Activated T-cell treated with anti-CD3 and anti-CD28 coated beads, Interleukin-2, amount 50 U/mL, for 4 hours (primary cell): ENCODE data around the gene PRRX2. TPM values are rescaled to one million over a fixed set of nuclear protein-coding genes. Genes with fewer than 3 reads are reported as not detected.

Experiments used
- ATAC-seq, 2 donors: fragments of 200-7000 bp; cut with Tn5 transposase; one replicate each; pipeline ENCODE4 v1.10.0; 2021
- DNase-seq: peaks from one replicate; pipeline ENCODE4 v3.0.0-alpha.2; 2020
- H3K27me3 Mint-ChIP-seq: one replicate; pipeline ENCODE4 v1.8.0; 2021; ENCODE audit warnings: low read depth, mixed read lengths
- H3K36me3 Mint-ChIP-seq: one replicate; pipeline ENCODE4 v1.8.0; 2022; ENCODE audit warnings: mixed read lengths; ENCODE audit not compliant: insufficient read depth
- H3K4me1 Mint-ChIP-seq: one replicate; pipeline ENCODE4 v1.8.0; 2021; ENCODE audit warnings: low read depth, mixed read lengths
- H3K4me3 Mint-ChIP-seq: one replicate; pipeline ENCODE4 v1.8.0; 2021; ENCODE audit warnings: mild to moderate bottlenecking, moderate library complexity, mixed read lengths
- H3K9me3 Mint-ChIP-seq: one replicate; pipeline ENCODE4 v1.8.0; 2021; ENCODE audit warnings: mixed read lengths
- total RNA-seq, 3 donors: library from RNA; stranded (reverse); gene quantifications; one replicate each; pipeline ENCODE4 v1.2.1, GENCODE V29; 2021

The PRRX2 gene
- total RNA-seq, 3 donors from 2014 or later, result 0.50 to 1.3 (median 0.57) TPM

DNA sequence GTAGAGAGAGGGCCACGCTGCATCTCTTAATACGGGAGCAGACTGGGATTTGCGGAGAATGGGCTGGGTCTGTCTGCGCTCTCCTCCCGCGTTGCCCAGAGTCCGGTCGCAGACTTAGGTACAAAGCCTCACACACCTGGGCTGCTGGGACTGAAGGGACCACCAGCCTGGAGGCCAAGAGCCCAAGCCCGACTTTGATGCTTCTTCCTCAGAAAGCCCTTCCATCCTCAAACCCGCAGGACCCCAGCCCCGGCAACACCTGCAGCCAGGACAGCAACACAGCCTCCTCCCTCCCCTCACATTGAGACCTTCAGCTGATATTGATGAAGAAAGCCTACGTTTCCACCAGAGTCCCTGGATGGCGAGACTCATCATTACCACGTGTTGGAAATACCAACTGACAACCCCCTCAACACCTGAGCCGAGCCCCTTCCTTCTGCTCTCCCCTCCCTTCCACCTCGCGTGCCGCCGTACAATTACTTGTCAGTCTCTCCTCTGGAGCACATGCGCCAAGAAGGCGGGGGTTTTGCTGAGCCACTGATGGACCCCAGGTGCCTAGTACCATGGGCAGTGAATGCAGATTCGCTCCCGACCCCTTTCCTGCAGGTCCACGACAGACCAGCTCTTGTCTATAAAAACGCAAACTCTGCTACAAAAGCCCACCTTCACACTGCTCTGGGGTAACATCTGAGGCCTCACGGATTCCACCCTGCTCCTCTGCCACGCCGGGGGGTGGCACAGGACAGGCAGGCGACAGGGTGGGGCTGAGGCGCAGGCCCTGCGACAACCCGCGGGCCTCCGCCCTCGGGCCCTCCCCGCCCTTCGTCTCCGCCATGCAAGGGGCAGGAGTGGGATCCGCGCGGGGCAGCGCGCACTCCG lies 24.3 kb upstream of the PRRX2 start:
- Mint-ChIP-seq H3K4me1 (peaks cover 20% of the 10 kb centered on the region), H3K4me3 (peak overlapping the region; percentile 81), H3K36me3 (peaks cover 8% of the 10 kb centered on the region), H3K9me3 (no peaks in the 10 kb centered on the region), H3K27me3 (no peaks in the 10 kb centered on the region)
- no peak for DNase-seq
- ATAC-seq, result peak; percentile 49 to 56

DNA sequence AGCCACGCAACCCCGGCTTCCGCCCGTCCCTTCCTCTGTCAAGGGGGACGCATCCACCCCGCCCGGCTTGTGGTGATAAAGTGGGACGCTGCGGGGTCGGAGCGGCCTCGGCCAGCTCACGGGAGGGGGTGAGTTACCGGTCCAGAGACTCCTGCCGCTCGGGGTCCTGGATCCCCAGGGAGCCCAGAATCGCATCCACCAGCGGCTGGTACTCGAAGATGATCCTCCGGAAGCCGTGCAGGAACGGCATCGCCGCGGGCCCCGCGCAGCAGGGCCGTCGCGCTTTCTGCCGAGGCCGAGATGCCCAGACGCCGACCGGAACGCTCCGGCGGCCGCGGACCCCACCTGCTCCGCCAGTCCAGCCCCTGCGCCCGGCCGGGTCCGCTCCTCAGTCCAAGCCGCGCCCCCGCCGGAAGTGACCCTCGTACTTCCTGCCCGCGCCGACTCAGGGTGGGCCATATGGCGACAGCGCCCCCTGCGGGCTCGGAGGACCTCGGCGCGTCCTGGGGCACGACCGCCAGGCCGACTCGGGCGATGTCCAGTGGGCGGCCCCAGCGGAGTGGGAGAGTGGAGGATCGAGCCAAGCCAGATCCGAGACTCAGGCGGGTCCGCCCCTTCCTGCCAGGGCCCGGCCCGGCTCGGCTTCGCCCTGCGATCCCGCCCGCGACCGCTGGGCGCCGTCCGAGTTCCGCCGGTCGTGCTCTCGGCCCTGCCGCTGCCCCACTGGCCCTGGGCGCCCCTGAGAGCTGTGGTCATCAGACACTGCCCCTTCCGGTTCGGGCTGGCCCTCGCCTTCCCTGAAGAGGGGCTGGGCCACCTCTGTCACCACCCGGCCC lies 23.5 kb upstream of the PRRX2 start, which contains the start of gene ASB6:
Gene ASB6, minus strand, starts transcription at position 402 of the 836 bp plus-strand sequence. Its CDS starts 152 bp downstream, at position 250.
- ATAC-seq, result peak; percentile 88 to 90
- Mint-ChIP-seq H3K27me3 (peaks cover 2% of the 10 kb centered on the region), H3K4me1 (peaks cover 20% of the 10 kb centered on the region), H3K4me3 (peak within 1 kb of the TSS; percentile 81), H3K9me3 (no peaks in the 10 kb centered on the region), H3K36me3 (peaks cover 8% of the 10 kb centered on the region)
- DNase-seq, result peak; percentile 88

DNA sequence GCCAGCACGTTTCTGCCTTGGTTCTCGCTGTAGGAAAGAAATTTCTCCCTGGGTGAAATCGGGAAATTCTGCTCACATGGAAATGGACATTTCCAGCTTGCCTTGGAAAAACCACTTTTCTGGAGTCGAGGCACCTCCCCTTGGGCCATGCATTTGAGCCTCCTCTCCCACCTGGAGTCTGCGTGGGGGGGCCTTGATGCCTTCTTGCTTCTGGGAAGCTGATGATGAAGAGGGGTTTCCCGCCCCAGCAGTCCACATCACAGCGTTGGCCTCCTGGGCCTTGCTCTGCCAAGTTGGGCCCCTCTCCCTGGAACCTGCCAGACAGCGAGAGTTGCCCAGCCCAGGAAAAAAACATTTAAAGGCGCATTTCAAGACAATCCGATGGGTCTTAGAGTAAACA lies 21.7 kb upstream of the PRRX2 start:
- no peak for ATAC-seq
- Mint-ChIP-seq H3K4me1 (peaks cover 20% of the 10 kb centered on the region), H3K4me3 (peak overlapping the region; percentile 49), H3K27me3 (peaks cover 2% of the 10 kb centered on the region), H3K9me3 (no peaks in the 10 kb centered on the region), H3K36me3 (no peaks in the 10 kb centered on the region)
- no peak for DNase-seq

DNA sequence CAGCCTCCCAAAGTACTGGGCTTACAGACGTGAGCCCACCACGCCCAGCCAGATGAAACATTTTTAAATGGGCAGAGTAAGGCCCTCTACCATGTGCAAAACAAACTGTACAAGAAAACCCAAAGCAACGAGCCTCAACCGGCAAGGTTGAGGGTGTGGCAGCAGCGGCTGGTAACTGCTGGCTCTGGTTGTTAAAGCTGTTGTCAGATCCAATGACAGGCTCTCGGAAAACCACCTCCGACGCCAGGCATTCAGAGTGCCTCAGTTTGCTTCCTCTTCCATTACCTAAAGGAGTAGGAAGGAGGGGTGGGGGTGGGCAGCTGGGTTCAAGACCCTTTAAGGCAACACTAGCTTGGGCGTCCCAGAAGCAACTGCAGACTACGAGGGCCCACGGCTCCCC lies 21.1 kb upstream of the PRRX2 start:
- no peaks in the 10 kb centered on the region for H3K36me3 Mint-ChIP-seq
- peaks cover 20% of the 10 kb centered on the region for H3K4me1 Mint-ChIP-seq
- ATAC-seq (no peak), DNase-seq (no peak)
- H3K27me3 Mint-ChIP-seq, result peaks cover 2% of the 10 kb centered on the region
- no peak overlapping the region for H3K4me3 Mint-ChIP-seq
- H3K9me3 Mint-ChIP-seq, result no peaks in the 10 kb centered on the region

DNA sequence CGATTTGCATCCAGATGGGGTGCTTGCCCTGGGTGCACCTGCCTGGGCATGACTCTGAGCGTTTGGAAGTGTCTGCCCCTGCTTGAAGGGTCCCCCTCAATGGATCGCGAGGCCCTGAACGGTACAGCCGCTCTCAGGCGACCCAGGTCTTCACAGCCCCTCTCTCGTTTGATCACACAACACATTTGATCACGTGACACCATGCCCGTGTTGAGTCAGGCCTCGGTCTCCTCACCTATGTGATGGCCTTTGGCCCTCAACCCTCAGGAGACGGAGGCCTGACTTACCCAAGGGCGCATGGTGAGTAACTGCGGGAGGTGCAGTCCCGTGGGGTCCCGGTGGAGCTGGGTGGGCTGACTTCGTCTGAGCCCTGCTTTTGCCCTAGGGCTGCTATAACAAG lies 20.5 kb upstream of the PRRX2 start:
- ATAC-seq, result no peak
- no peak overlapping the region for H3K4me3 Mint-ChIP-seq
- no peak for DNase-seq
- no peaks in the 10 kb centered on the region for H3K36me3 Mint-ChIP-seq
- peaks cover 18% of the 10 kb centered on the region for H3K4me1 Mint-ChIP-seq
- H3K27me3 Mint-ChIP-seq, result peaks cover 2% of the 10 kb centered on the region
- no peaks in the 10 kb centered on the region for H3K9me3 Mint-ChIP-seq

DNA sequence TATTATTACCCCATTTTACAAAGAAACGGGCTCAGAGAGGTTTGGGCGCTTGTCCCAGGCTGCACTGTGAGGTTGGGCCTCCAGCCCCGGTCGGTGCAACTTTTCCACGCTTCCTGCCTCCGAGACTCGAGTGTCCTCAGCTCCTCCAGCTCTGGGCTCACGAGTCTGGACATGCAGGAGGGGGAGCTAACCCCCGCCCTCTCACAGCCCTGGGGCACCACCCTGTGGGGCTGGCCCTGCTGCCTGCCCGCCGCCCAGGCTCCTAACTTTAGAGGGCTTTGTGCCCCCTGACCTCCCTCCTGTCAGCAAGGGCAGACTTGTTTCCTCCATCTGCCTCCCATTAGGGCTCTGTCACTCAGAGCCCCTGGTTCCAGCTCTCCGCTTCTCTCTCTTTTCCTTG lies 19.2 kb upstream of the PRRX2 start:
- DNase-seq (no peak), ATAC-seq (no peak)
- Mint-ChIP-seq H3K4me3 (no peak overlapping the region), H3K27me3 (peaks cover 2% of the 10 kb centered on the region), H3K9me3 (no peaks in the 10 kb centered on the region), H3K4me1 (peaks cover 4% of the 10 kb centered on the region), H3K36me3 (no peaks in the 10 kb centered on the region)

DNA sequence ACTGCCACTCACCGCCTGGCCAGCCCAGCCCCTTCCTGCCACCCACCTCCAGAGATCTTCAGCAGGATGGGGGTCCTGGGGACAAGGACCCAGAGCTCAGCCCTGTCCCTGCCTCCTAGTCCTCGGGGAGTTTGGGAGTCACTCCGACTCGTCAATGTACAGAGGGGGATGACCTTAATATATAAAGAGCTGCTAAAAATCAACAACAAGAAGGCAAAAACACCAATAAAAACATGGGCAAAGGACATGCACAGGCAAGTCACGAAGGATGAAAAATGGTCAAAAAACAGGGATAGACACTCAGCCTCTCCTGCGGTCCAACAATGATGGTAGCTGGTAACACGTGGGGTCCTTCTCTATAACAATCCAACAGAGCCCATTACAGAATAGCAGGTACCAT lies 18.8 kb upstream of the PRRX2 start:
- Mint-ChIP-seq H3K36me3 (no peaks in the 10 kb centered on the region), H3K9me3 (no peaks in the 10 kb centered on the region), H3K4me3 (no peak overlapping the region), H3K27me3 (peaks cover 2% of the 10 kb centered on the region), H3K4me1 (peaks cover 3% of the 10 kb centered on the region)
- DNase-seq (no peak), ATAC-seq (no peak)

DNA sequence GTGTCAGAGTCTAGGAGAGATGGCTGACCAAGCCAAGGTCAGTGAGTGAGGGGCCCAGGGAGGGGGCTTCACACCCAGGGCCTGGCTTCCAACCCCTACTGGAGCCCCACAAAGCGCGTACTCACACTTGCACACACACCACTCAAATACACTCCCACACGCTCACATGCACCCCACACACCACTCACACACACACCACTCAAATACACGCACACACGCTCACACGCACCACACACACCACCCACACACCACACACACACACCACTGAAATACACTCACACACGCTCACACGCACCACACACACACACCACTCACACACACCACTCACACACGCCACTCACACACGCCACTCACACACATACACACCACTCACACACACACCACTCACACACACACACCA lies 17.8 kb upstream of the PRRX2 start:
- Mint-ChIP-seq H3K4me3 (no peak overlapping the region), H3K9me3 (no peaks in the 10 kb centered on the region), H3K27me3 (peaks cover 2% of the 10 kb centered on the region), H3K4me1 (no peaks in the 10 kb centered on the region), H3K36me3 (no peaks in the 10 kb centered on the region)
- ATAC-seq (no peak), DNase-seq (no peak)

DNA sequence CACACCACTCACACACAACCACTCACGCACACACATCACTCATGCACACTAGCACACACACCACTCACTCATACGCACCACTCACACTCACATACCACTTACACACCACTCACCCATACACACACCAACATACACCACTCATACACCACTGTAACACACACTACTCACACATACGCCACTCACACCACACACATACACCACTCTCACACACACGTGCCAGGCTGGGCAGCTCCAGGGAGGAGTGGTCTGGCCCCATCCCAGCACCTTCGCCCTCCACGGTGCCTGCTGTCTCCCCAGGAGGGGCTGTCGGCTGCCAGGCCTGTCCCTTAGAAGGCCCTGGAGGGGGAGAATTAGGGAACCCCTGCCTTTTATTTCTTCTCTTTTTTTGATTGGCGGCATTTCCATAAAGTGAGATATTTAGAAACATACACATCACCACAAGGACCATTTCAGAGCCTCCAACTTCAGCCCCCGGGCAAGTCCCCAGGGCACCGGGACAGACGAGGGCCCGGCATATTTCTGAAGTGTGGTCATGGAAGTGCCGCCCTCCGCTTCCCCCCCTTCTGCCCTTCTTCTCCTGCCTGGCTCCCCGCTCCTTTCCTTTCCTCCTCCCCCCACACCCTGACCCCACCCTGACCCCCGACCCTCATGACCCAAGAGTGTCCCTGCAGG lies 17.2 kb upstream of the PRRX2 start:
- no peaks in the 10 kb centered on the region for H3K9me3 Mint-ChIP-seq
- DNase-seq (no peak), ATAC-seq (no peak)
- no peaks in the 10 kb centered on the region for H3K4me1 Mint-ChIP-seq
- H3K4me3 Mint-ChIP-seq, result no peak overlapping the region
- no peaks in the 10 kb centered on the region for H3K36me3 Mint-ChIP-seq
- peaks cover 2% of the 10 kb centered on the region for H3K27me3 Mint-ChIP-seq

DNA sequence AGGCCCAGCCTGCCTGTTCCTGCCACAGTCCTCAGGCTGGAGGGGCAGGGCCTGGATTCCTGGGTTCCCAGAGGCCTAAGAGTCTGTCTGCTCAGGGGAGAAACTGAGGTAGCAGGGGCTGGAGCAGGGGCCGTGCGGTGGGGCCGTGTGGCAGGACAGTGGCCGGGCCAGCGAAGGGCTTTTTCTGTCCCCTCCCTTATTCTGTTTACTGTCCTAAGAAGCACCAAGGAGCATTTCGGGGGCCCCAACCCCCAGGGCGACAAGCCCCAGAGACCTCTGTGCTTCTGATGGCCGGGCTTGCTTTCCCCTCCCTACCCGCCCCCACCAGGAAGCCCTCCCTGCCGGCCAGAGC lies 16.7 kb upstream of the PRRX2 start:
- H3K9me3 Mint-ChIP-seq, result no peaks in the 10 kb centered on the region
- DNase-seq, result no peak
- no peaks in the 10 kb centered on the region for H3K36me3 Mint-ChIP-seq
- no peaks in the 10 kb centered on the region for H3K4me1 Mint-ChIP-seq
- peaks cover 3% of the 10 kb centered on the region for H3K27me3 Mint-ChIP-seq
- no peak overlapping the region for H3K4me3 Mint-ChIP-seq
- ATAC-seq, result no peak

DNA sequence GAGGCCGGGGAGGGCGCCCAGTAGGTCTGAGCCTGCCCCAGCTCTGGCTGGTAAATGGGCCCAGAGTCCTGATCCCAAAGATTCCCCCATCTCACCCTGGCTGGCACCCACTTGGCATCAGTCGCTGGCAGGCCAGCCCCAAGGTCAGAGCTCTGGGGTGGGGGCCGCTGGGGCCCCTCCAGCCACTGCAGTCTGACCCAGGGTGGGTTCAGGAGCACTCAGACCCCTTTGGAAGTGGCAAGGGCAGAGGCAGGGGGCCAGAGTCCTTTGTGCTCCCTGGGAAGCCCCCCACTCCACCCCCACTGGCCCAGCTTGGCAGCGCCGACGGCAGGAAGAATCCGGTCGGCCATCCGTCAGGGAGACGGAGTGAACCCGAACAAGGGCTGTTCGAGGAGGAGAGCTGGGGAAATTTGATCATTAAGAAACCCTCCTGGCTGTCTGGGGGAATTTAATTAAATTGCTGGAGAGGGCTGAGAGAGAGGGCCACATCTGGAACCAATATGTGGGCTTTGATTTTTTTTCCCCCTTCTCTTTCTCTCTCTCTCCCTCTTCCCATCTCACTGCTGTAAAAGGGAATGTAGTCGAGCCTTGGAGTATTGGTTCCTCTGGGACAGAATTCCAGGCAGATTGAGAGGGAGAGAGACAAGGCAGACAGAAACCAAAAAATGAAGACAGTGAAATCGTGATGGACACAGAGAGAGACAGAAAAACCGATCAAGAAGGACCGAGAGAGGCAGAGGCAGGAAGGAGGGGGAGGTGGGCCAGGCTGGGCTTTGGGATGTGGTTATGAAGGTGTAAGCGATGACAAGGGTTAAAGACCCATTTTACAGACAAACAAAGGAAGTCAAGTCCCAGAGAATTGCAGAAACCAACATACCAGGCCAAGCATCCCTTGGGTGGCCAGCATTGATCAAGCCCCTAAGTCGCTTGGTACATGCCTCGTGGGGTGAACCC lies 15.4 kb upstream of the PRRX2 start:
- no peak overlapping the region for H3K4me3 Mint-ChIP-seq
- H3K36me3 Mint-ChIP-seq, result no peaks in the 10 kb centered on the region
- no peak for DNase-seq
- H3K4me1 Mint-ChIP-seq, result no peaks in the 10 kb centered on the region
- H3K9me3 Mint-ChIP-seq, result no peaks in the 10 kb centered on the region
- peaks cover 3% of the 10 kb centered on the region for H3K27me3 Mint-ChIP-seq
- ATAC-seq, result no peak

DNA sequence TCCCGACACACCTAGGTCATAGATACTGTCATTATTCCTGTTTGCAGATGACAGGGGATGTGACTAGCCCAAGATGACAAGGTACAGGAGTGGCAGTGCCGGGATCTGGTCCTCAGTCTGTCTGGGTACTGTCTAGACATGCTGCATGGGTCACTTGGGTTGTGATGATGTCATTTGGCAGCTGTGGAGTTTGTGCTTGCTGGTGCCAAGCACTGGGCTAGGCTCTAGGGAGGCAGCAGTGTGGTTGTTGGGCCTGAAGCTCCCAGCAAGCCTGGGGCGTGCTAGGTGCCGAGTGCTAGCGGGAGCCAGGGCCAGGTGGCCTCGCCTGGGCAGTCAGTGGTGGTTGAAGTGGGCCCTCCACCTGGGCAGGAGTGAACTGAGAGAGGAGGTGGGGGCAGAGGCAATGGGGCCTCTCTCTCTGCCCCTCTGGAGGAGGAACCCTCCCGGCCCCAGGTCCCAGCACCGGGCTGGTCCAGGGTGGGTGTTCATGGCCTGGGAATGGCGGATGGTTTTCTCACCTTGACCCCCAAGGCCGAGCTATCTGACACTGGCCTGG lies 14.7 kb upstream of the PRRX2 start:
- no peaks in the 10 kb centered on the region for H3K36me3 Mint-ChIP-seq
- ATAC-seq, result no peak
- no peaks in the 10 kb centered on the region for H3K4me1 Mint-ChIP-seq
- H3K9me3 Mint-ChIP-seq, result no peaks in the 10 kb centered on the region
- H3K27me3 Mint-ChIP-seq, result peaks cover 7% of the 10 kb centered on the region
- no peak for DNase-seq
- H3K4me3 Mint-ChIP-seq, result no peak overlapping the region

DNA sequence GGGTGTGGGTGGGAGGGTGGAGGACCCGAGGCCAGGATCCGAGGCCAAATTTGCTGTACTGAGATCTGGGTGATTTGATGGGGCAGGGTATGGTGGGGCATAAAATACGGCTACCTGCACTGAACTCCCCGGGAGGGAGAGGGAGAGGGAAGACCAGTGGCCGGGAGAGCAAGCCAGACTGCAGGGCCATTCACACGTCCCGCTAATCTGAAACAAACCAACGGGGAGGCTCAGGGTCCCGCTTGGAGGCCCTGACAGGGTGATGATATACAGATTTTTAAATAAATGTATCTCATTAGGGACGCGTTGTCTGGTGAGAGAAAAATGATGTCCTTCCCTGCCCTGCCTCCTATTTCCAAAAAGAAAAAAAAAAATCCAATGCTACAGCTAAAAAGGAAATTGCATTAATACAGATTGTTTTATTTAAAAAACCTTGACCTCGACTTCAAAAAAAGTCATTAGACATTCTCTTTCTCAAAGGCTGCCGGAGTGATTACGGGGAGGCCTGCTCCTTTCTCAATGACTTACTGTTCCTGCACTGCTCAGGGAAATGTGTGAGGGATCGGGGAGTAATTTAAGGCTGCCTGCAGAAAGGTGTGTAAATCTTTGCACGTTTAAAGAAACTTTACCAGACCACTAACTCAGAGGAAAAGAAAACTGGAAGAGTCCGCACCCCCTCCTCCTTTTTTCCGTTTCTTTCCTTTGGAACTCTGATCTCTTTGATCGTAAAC lies 11.5 kb upstream of the PRRX2 start:
- DNase-seq (no peak), ATAC-seq (no peak)
- no peak overlapping the region for H3K4me3 Mint-ChIP-seq
- no peaks in the 10 kb centered on the region for H3K36me3 Mint-ChIP-seq
- H3K4me1 Mint-ChIP-seq, result no peaks in the 10 kb centered on the region
- peaks cover 7% of the 10 kb centered on the region for H3K27me3 Mint-ChIP-seq
- H3K9me3 Mint-ChIP-seq, result no peaks in the 10 kb centered on the region
